IMR-90 (cell line): ENCODE measurements around the gene TIRAP. TPM values are rescaled to one million over a fixed set of nuclear protein-coding genes. Genes with fewer than 3 reads are reported as not detected.

ENCODE experiments used
- ATAC-seq: fragments of 200-7000 bp; cut with Tn5 transposase; 2 replicates; pipeline ENCODE4 v1.9.1; 2020; ENCODE audit warnings: low read depth, mild to moderate bottlenecking, moderate library complexity
- BruUV-seq: library from RNA; stranded (reverse); fragments of 400-500 nt; replicated peaks from 2 replicates; lab custom pipeline; 2021; lab: Mats Ljungman, UMichigan
- CTCF ChIA-PET: fragments of 300-600 bp; formaldehyde crosslinking; extraction: SDS; loops from one replicate; lab custom pipeline; 2021; ENCODE audit warnings: antibody characterized with exemption; lab: Yijun Ruan, JAX
- POLR2A ChIA-PET: fragments of 300-600 bp; sonication (Branson Sonifier 250); formaldehyde crosslinking; loops from one replicate; lab custom pipeline; 2022; ENCODE audit warnings: antibody characterized with exemption; ENCODE audit not compliant: unreplicated experiment; lab: Charles Lee
- DNase-seq: peaks from one replicate; pipeline ENCODE4 v3.0.0; 2013
- H2AFZ ChIP-seq: replicated peaks from 2 replicates; pipeline ENCODE3; 2013; ENCODE audit warnings: low read length, mild to moderate bottlenecking; ENCODE audit not compliant: poor library complexity
- H2AK5ac ChIP-seq: 2 replicates; pipeline ENCODE4 v1.6.1; 2013; ENCODE audit warnings: low read depth, low read length, inconsistent platforms
- H2AK9ac ChIP-seq: replicated peaks from 2 replicates; pipeline ENCODE3; 2013; ENCODE audit warnings: mild to moderate bottlenecking, low read depth, low read length, moderate library complexity; ENCODE audit not compliant: poor library complexity
- H2BK120ac ChIP-seq: 2 replicates; pipeline ENCODE4 v1.6.1; 2013; ENCODE audit warnings: low read depth, low read length, inconsistent platforms
- H2BK15ac ChIP-seq: 3 replicates; pipeline ENCODE4 v1.6.1; 2013; ENCODE audit warnings: low read depth, low read length, inconsistent platforms
- H2BK20ac ChIP-seq: 2 replicates; pipeline ENCODE4 v1.6.1; 2013; ENCODE audit warnings: low read depth, mild to moderate bottlenecking, inconsistent platforms, low read length, moderate library complexity
- H2BK5ac ChIP-seq: 2 replicates; pipeline ENCODE4 v1.6.1; 2013; ENCODE audit warnings: mild to moderate bottlenecking, low read depth, low read length, inconsistent platforms; ENCODE audit not compliant: poor library complexity, severe bottlenecking
- H3K14ac ChIP-seq: replicated peaks from 2 replicates; pipeline ENCODE4 v1.6.1; 2013; ENCODE audit warnings: low read depth, low read length, inconsistent platforms
- H3K18ac ChIP-seq: 2 replicates; pipeline ENCODE4 v1.6.1; 2013; ENCODE audit warnings: low read depth, low read length, control low read depth
- H3K23ac ChIP-seq: 2 replicates; pipeline ENCODE4 v1.6.1; 2013; ENCODE audit warnings: low read depth, low read length, inconsistent platforms
- H3K27ac ChIP-seq: 2 replicates; pipeline ENCODE4 v1.5.1; 2013; ENCODE audit warnings: mild to moderate bottlenecking, control low read depth, low read length; ENCODE audit not compliant: insufficient read depth
- H3K27me3 ChIP-seq: 2 replicates; pipeline ENCODE4 v1.6.1; 2013; ENCODE audit warnings: low read length; ENCODE audit not compliant: control insufficient read depth, insufficient read depth
- H3K36me3 ChIP-seq: 2 replicates; pipeline ENCODE4 v1.6.1; 2013; ENCODE audit warnings: low read length, mixed read lengths; ENCODE audit not compliant: control insufficient read depth, insufficient read depth
- H3K4ac ChIP-seq: 2 replicates; pipeline ENCODE4 v1.6.1; 2013; ENCODE audit warnings: low read depth, low read length, inconsistent platforms
- H3K4me1 ChIP-seq: 2 replicates; pipeline ENCODE4 v1.6.1; 2013; ENCODE audit warnings: low read length, mixed read lengths; ENCODE audit not compliant: control insufficient read depth, insufficient read depth
- H3K4me2 ChIP-seq: 2 replicates; pipeline ENCODE4 v1.6.1; 2013; ENCODE audit warnings: low read depth, mild to moderate bottlenecking, control low read depth, low read length, moderate library complexity
- H3K4me3 ChIP-seq: 2 replicates; pipeline ENCODE4 v1.5.1; 2013; ENCODE audit warnings: low read depth, mild to moderate bottlenecking, control low read depth, low read length, moderate library complexity; ENCODE audit not compliant: insufficient read depth
- H3K56ac ChIP-seq: 2 replicates; pipeline ENCODE4 v1.6.1; 2013; ENCODE audit warnings: low read length, inconsistent platforms; ENCODE audit not compliant: insufficient read depth; ENCODE audit errors: extremely low read depth
- H3K79me1 ChIP-seq, 2 experiments: 2 replicates each; pipeline ENCODE4 v1.6.1; 2013; ENCODE audit warnings: low read length in 2 of 2, inconsistent platforms in 1 of 2, low read depth in 1 of 2
- H3K9ac ChIP-seq: 2 replicates; pipeline ENCODE4 v1.6.1; 2013; ENCODE audit warnings: low read depth, low read length, control low read depth
- H3K9me1 ChIP-seq: 2 replicates; pipeline ENCODE4 v1.6.1; 2013; ENCODE audit warnings: low read length, inconsistent platforms; ENCODE audit not compliant: insufficient read depth
- H3K9me3 ChIP-seq: 2 replicates; pipeline ENCODE4 v1.6.1; 2013; ENCODE audit warnings: low read length; ENCODE audit not compliant: control insufficient read depth, insufficient read depth
- H4K20me1 ChIP-seq: 2 replicates; pipeline ENCODE4 v1.6.1; 2013; ENCODE audit warnings: low read length, inconsistent platforms; ENCODE audit not compliant: insufficient read depth
- H4K5ac ChIP-seq: 2 replicates; pipeline ENCODE4 v1.6.1; 2013; ENCODE audit warnings: mild to moderate bottlenecking, low read depth, low read length, control low read depth
- H4K8ac ChIP-seq, 2 experiments: 2 replicates each; pipeline ENCODE4 v1.6.1; 2013; ENCODE audit warnings: low read depth in 2 of 2, low read length in 2 of 2, control low read depth in 1 of 2, inconsistent platforms in 1 of 2
- H4K91ac ChIP-seq: 2 replicates; pipeline ENCODE4 v1.6.1; 2013; ENCODE audit warnings: low read depth, low read length, inconsistent platforms; ENCODE audit not compliant: insufficient read depth
- FOS ChIP-seq: fragments of 150-350 bp; IDR thresholded peaks from 2 replicates; pipeline ENCODE4 v1.6.1; 2016; ENCODE audit warnings: low read depth, low read length
- MAFK ChIP-seq: IDR thresholded peaks from 2 replicates; pipeline ENCODE4 v1.6.1; 2012; ENCODE audit warnings: low read depth, low read length, improper control_type of control experiment
- MXI1 ChIP-seq: IDR thresholded peaks from 2 replicates; pipeline ENCODE4 v1.6.1; 2012; ENCODE audit warnings: low read depth, mild to moderate bottlenecking, low read length, moderate library complexity, borderline replicate concordance
- POLR2A ChIP-seq: IDR thresholded peaks from 2 replicates; pipeline ENCODE4 v1.6.1; 2012; ENCODE audit warnings: mild to moderate bottlenecking, low read depth, low read length
- RCOR1 ChIP-seq: IDR thresholded peaks from 2 replicates; pipeline ENCODE4 v1.6.1; 2012; ENCODE audit warnings: mild to moderate bottlenecking, low read length, improper control_type of control experiment; ENCODE audit not compliant: insufficient replicate concordance
- SMC3 ChIP-seq: fragments of 150-350 bp; IDR thresholded peaks from 2 replicates; pipeline ENCODE4 v1.6.1; 2016; ENCODE audit warnings: low read depth, mild to moderate bottlenecking, antibody characterized with exemption, low read length, moderate library complexity
- USF2 ChIP-seq: fragments of 150-350 bp; IDR thresholded peaks from 2 replicates; pipeline ENCODE4 v1.6.1; 2017; ENCODE audit warnings: mild to moderate bottlenecking, antibody characterized with exemption, low read length, low read depth
- WGBS, 2 experiments: methylation state at CpG; one replicate each; pipeline versions ENCODE4 v1.1.5 to v1.1.7; 2013; ENCODE audit warnings: missing lambda C conversion rate in 2 of 2; ENCODE audit not compliant: insufficient read length in 1 of 2; ENCODE audit errors: extremely low coverage in 2 of 2; 5-methylcytosine and 5-hydroxymethylcytosine counted together
- dilution Hi-C: fragments of 300-500 bp; cut with HindIII; formaldehyde crosslinking; loops from one replicate; pipeline ENCODE4 v1.14.3; 2018; ENCODE audit warnings: low sequenced_read_pairs; ENCODE audit not compliant: unreplicated experiment
- in situ Hi-C: fragments of 300-500 bp; cut with MboI; formaldehyde crosslinking; loops from 3 replicates; pipeline ENCODE4 v1.14.3; 2019; ENCODE audit warnings: low sequenced_read_pairs, inconsistent platforms, mixed read lengths
- intact Hi-C: fragments of 100-400 bp; cut with micrococcal nuclease; formaldehyde crosslinking; loops from 2 replicates; pipeline ENCODE4 v1.10.0; 2022
- polyA plus RNA-seq, 3 experiments: library from polyadenylated mRNA; depleted of rRNA; stranded (reverse); fragments of >200 nt; gene quantifications; 2 replicates each; pipeline ENCODE4 v1.2.3, GENCODE V29; 2012; ENCODE audit warnings: low replicate concordance in 1 of 3
- total RNA-seq: library from RNA; depleted of rRNA; stranded (reverse); fragments of >200 nt; gene quantifications from 2 replicates; pipeline ENCODE4 v1.2.3, GENCODE V29; 2012

Gene TIRAP
- total and polyA plus RNA-seq, 2 of the 4 experiments (the other 2 are of a cell fraction), result 3.0 to 7.4 TPM

GRCh38 chr11:126334659-126335462 is 52.0 kb downstream of the TIRAP start:
- Histone ChIP-seq H3K56ac (no peak overlapping the region), H3K4ac (peak overlapping the region; percentile 85), H2BK120ac (peak overlapping the region; percentile 52; the same call in 1 of the 2 replicates), H3K27ac (no peak overlapping the region), H3K14ac (peak overlapping the region; percentile 58; the same call in 1 of the 2 replicates), H2AK9ac (peak overlapping the region; percentile 82), H3K4me3 (no peak overlapping the region), H3K27me3 (no peaks in the 10 kb centered on the region), H4K20me1 (peaks cover 4% of the 10 kb centered on the region; the same call in 1 of the 2 replicates), H4K5ac (no peak overlapping the region), H2BK5ac (no peak overlapping the region), H3K79me1 (peaks cover 0 to 8% of the 10 kb centered on the region in 2 experiments; a peak in 1 of 4 replicates), H3K4me1 (peaks cover 11% of the 10 kb centered on the region), H2AFZ (peak overlapping the region; percentile 59), H3K9me1 (peaks cover 21% of the 10 kb centered on the region), H4K8ac (no peak overlapping the region), H3K36me3 (peaks cover 7% of the 10 kb centered on the region; the same call in 1 of the 2 replicates), H2AK5ac (peak overlapping the region; percentile 84), H3K4me2 (no peak overlapping the region), H3K18ac (no peak overlapping the region), H2BK15ac (no peak overlapping the region), H4K91ac (no peak overlapping the region), H2BK20ac (peak overlapping the region; percentile 49; the same call in 1 of the 2 replicates), H3K23ac (no peak overlapping the region), H3K9me3 (no peaks in the 10 kb centered on the region), H3K9ac (no peak overlapping the region)
- dilution Hi-C loops, result no loop called here
- no peak for TF ChIP-seq SMC3
- no peak for TF ChIP-seq MAFK
- no peak for TF ChIP-seq USF2
- no peak for TF ChIP-seq RCOR1
- TF ChIP-seq MXI1, result 0 out of 2 replicates have a peak, but pooled peaks have one; percentile 57
- no peak for TF ChIP-seq POLR2A
- TF ChIP-seq FOS, result peak; percentile 57; the same call in 1 of the 2 replicates
- BruUV-seq, result no TSS peak
- DNase-seq, result peak; percentile 76
- CTCF ChIA-PET, result interaction anchor here (0.6 kb wide), 1 partner anchor 39 kb away, joined by 3 read pairs; no protein-coding TSS in a partner anchor
- intact Hi-C loops, result no loop called here
- POLR2A ChIA-PET, result no interaction called here
- ATAC-seq, result peak; percentile 59
- in situ Hi-C loops, result no loop called here
- WGBS, 2 experiments, result 86% methylated on average over 1 of the region's 6 CpGs; no CpG with 5 or more reads in 1 of the 2 experiments
